Measurements from ENCODE around the gene ZNF280C.

Gene ZNF280C

DNA sequence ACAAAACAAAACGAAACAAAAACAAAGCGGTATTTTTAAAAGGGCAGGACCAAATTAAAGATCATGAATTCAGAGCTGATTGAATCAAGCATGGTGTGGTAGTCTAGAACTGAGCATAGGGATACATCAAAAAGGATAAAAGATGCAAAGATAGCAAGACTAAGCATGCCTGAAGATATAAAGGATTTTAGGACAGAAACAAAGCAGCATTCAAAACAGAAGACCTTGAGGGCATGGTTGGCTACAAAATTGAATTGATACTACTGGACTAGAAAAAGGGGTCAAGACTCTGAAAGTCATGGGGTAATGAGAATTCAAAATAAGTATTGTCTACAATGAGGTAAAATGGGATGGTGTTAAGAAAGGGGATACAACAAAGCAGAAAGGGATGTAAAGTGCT is 55.3 kb downstream of the ZNF280C start:
- H3K9ac ChIP-seq (ENCODE audit: low read length) = no peak overlapping the region
- no peaks in the 10 kb centered on the region for H3F3A ChIP-seq (ENCODE audit: insufficient read depth)
- TF ChIP-seq, protein P1, sequence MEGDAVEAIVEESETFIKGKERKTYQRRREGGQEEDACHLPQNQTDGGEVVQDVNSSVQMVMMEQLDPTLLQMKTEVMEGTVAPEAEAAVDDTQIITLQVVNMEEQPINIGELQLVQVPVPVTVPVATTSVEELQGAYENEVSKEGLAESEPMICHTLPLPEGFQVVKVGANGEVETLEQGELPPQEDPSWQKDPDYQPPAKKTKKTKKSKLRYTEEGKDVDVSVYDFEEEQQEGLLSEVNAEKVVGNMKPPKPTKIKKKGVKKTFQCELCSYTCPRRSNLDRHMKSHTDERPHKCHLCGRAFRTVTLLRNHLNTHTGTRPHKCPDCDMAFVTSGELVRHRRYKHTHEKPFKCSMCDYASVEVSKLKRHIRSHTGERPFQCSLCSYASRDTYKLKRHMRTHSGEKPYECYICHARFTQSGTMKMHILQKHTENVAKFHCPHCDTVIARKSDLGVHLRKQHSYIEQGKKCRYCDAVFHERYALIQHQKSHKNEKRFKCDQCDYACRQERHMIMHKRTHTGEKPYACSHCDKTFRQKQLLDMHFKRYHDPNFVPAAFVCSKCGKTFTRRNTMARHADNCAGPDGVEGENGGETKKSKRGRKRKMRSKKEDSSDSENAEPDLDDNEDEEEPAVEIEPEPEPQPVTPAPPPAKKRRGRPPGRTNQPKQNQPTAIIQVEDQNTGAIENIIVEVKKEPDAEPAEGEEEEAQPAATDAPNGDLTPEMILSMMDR (IDR thresholded peaks at IDR 0.05; ENCODE audit: insufficient read depth, low read length, poor library complexity, severe bottlenecking) = no peak
- no peak for TF ChIP-seq EZH2phosphoT487 (conservative IDR thresholded peaks at IDR 0.05; ENCODE audit: low read length)
- no peak overlapping the region for H3K4me2 ChIP-seq (ENCODE audit: low read depth, low read length, poor library complexity, severe bottlenecking)
- H3K79me2 ChIP-seq (ENCODE audit: insufficient read depth, low read length) = no peaks in the 10 kb centered on the region
- no peak overlapping the region for H3K4me3 ChIP-seq (ENCODE audit: insufficient read depth, low read length, poor library complexity, severe bottlenecking)
- no peaks in the 10 kb centered on the region for H4K20me1 ChIP-seq (ENCODE audit: low read depth, low read length)
- peaks cover 14% of the 10 kb centered on the region; the same call in 1 of the 2 replicates for H3K36me3 ChIP-seq (ENCODE audit: low read length)
- no peak overlapping the region for H3K27ac ChIP-seq (ENCODE audit: low read depth, low read length)
- H3K27me3 ChIP-seq (ENCODE audit: low read length) = no peaks in the 10 kb centered on the region
- no peaks in the 10 kb centered on the region for H3K9me2 ChIP-seq (replicated peaks; ENCODE audit: insufficient read depth, low read length)
- no peaks in the 10 kb centered on the region for H3K9me3 ChIP-seq (ENCODE audit: insufficient read depth, low read length)
- H2AFZ ChIP-seq (ENCODE audit: low read depth, low read length, severe bottlenecking) = no peak overlapping the region

DNA sequence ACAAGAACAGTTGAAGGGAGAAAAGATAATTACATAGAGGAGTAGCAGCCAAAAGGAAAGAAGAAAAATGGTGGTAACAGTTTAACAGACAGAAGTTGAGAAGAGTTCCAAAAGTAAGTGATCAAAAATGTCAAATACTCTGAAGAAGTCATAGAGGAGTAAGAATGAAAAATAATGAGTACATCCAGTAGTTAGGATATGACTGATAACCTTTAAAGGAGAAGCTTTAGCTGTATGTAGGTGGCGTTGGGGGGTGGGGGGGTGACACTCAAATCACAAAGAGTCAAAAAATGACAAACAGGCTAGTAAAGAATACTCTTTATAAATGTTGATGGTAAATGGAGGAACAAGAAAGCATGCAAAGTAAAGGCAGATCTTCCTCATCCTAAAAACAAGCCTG is 56.3 kb downstream of the ZNF280C start:
- no peak overlapping the region for H2AFZ ChIP-seq (ENCODE audit: low read depth, low read length, severe bottlenecking)
- H3K9ac ChIP-seq (ENCODE audit: low read length) = no peak overlapping the region
- no peak overlapping the region for H3K4me3 ChIP-seq (ENCODE audit: insufficient read depth, low read length, poor library complexity, severe bottlenecking)
- no peaks in the 10 kb centered on the region for H4K20me1 ChIP-seq (ENCODE audit: low read depth, low read length)
- H3K79me2 ChIP-seq (ENCODE audit: insufficient read depth, low read length) = no peaks in the 10 kb centered on the region
- TF ChIP-seq, protein P1 (IDR thresholded peaks at IDR 0.05; ENCODE audit: insufficient read depth, low read length, poor library complexity, severe bottlenecking) = no peak
- TF ChIP-seq EZH2phosphoT487 (conservative IDR thresholded peaks at IDR 0.05; ENCODE audit: low read length) = no peak
- no peaks in the 10 kb centered on the region for H3K9me2 ChIP-seq (replicated peaks; ENCODE audit: insufficient read depth, low read length)
- H3F3A ChIP-seq (ENCODE audit: insufficient read depth) = no peaks in the 10 kb centered on the region
- no peak overlapping the region for H3K27ac ChIP-seq (ENCODE audit: low read depth, low read length)
- H3K4me2 ChIP-seq (ENCODE audit: low read depth, low read length, poor library complexity, severe bottlenecking) = no peak overlapping the region
- peaks cover 13% of the 10 kb centered on the region; the same call in 1 of the 2 replicates for H3K36me3 ChIP-seq (ENCODE audit: low read length)
- no peaks in the 10 kb centered on the region for H3K9me3 ChIP-seq (ENCODE audit: insufficient read depth, low read length)
- H3K27me3 ChIP-seq (ENCODE audit: low read length) = no peaks in the 10 kb centered on the region

DNA sequence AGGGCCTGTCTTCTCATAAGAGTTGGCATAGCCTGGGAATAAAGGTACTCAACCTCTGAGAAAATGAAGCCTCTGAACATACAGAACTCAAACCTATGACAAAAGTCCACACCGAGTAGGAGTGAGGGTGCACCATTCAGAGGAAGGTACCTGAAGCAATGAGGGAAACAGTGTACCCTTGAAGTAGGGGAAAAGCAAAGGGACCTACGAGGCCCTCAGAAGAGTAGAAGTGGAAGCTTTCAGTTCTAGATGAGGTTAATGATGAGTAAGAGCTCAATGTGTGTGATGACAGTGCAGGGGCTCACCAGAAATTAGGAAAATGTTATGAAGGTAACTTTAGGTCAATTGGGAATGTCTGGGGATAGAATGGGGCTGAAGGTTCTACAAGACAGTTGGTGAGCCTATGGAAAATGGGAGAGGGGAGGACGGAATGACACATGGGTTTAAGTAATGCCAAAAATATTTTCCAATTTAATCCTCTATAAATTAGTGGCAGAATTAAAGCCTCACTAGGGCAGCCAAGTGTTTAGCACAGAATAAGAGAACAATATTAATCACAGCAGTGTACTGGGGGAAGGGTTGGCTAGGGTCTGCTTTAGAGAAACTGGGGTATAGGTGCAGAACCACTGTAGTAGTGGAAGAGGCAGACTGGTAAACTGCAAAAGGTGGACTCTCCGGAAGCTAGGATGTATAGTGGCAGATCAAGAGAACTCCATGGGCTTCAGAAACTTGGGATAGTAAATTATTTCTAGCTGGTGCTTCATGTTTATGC is 57.1 kb downstream of the ZNF280C start:
- Histone ChIP-seq H4K20me1 (ENCODE audit: low read depth, low read length) (no peaks in the 10 kb centered on the region), H3K27me3 (ENCODE audit: low read length) (no peaks in the 10 kb centered on the region), H3F3A (ENCODE audit: insufficient read depth) (no peaks in the 10 kb centered on the region), H3K4me2 (ENCODE audit: low read depth, low read length, poor library complexity, severe bottlenecking) (no peak overlapping the region), H3K4me3 (ENCODE audit: insufficient read depth, low read length, poor library complexity, severe bottlenecking) (no peak overlapping the region), H3K27ac (ENCODE audit: low read depth, low read length) (no peak overlapping the region), H3K36me3 (ENCODE audit: low read length) (peaks cover 11% of the 10 kb centered on the region; the same call in 1 of the 2 replicates), H3K9ac (ENCODE audit: low read length) (no peak overlapping the region), H3K79me2 (ENCODE audit: insufficient read depth, low read length) (no peaks in the 10 kb centered on the region), H2AFZ (ENCODE audit: low read depth, low read length, severe bottlenecking) (no peak overlapping the region), H3K9me2 (replicated peaks; ENCODE audit: insufficient read depth, low read length) (no peaks in the 10 kb centered on the region), H3K9me3 (ENCODE audit: insufficient read depth, low read length) (no peaks in the 10 kb centered on the region)
- no peak for TF ChIP-seq EZH2phosphoT487 (conservative IDR thresholded peaks at IDR 0.05; ENCODE audit: low read length)
- TF ChIP-seq, protein P1 (IDR thresholded peaks at IDR 0.05; ENCODE audit: insufficient read depth, low read length, poor library complexity, severe bottlenecking) = no peak
